HEK293 (cell line): ENCODE data around the gene PIP4K2B.

Source experiments
- MYNN ChIP-seq: fragments of 450-650 bp; formaldehyde crosslinking; IDR thresholded peaks from 2 replicates; pipeline ENCODE4 v1.5.1; 2016; ENCODE audit warnings: missing biosample characterization, missing genetic modification characterization, borderline replicate concordance
- ZBTB7A ChIP-seq: fragments of 450-650 bp; formaldehyde crosslinking; IDR thresholded peaks from 2 replicates; pipeline ENCODE4 v1.5.1; 2016; ENCODE audit warnings: low read depth, missing biosample characterization, missing genetic modification characterization
- ZNF311 ChIP-seq: fragments of 450-650 bp; formaldehyde crosslinking; IDR thresholded peaks from 2 replicates; pipeline ENCODE4 v1.5.1; 2017; ENCODE audit warnings: missing biosample characterization, missing genetic modification characterization, borderline replicate concordance
- ZNF596 ChIP-seq: fragments of 450-650 bp; IDR thresholded peaks from 2 replicates; pipeline ENCODE4 v1.5.0; 2018; ENCODE audit warnings: missing biosample characterization, mild to moderate bottlenecking, missing genetic modification characterization, moderate library complexity

DNA sequence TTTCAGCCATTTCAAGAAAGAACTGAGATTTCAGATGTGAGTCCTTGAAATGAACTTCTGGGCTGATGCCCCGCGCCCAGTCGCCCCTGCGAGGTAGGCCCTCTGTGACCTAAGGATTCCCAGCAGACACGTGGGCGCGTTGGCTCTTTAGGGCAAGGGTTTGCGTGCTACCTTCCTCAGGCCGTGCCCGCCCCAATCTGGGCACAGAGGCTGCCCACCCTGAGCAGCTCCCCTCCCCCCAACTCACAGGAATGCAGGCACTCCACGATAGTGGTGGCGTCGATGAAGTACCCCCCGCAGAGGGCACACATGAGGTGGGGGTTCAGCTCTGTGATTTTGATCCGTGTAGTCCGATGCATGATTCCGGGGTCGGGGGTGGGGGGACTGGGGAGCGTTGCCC, 59.3 kb downstream of the PIP4K2B start:
- TF ChIP-seq ZNF311 (no peak), ZBTB7A (no peak), ZNF596 (tag by site-specific recombination) (no peak), MYNN (tag by site-specific recombination) (no peak)
